Colon (tissue), 2 donors: ENCODE results near the gene MYL11.

Experiments
- FAIRE-seq: peaks from 2 replicates; lab custom pipeline; 2012; peaks lifted over from hg19 to GRCh38; lab: Jason Lieb, UNC
- donor health status: control.
- donor health status: control.

MYL11 gene

GRCh38 chr16:30371248-30371816 lies 3.3 kb upstream of the MYL11 start:
- FAIRE-seq = no peak

- FAIRE-seq = no peak
Observed at GRCh38 chr16:30372038-30372712, 2.4 kb upstream of the MYL11 start.

- FAIRE-seq = no peak
Observed at GRCh38 chr16:30372725-30373124, 1.9 kb upstream of the MYL11 start.

- FAIRE-seq = no peak
Observed at GRCh38 chr16:30375864-30376263, 1.3 kb downstream of the MYL11 start.

GRCh38 chr16:30376461-30376902 lies 1.9 kb downstream of the MYL11 start:
- no peak for FAIRE-seq

GRCh38 chr16:30377050-30377811 lies 2.6 kb downstream of the MYL11 start:
- FAIRE-seq = no peak

GRCh38 chr16:30377812-30378235 lies 3.2 kb downstream of the MYL11 start:
- FAIRE-seq = no peak

GRCh38 chr16:30378236-30379157 lies 3.9 kb downstream of the MYL11 start:
- no peak for FAIRE-seq

- FAIRE-seq = no peak
Observed at GRCh38 chr16:30379158-30379783, 4.7 kb downstream of the MYL11 start.

- FAIRE-seq = no peak
Observed at GRCh38 chr16:30380072-30380802, 5.6 kb downstream of the MYL11 start.

GRCh38 chr16:30380803-30381208 lies 6.2 kb downstream of the MYL11 start:
- no peak for FAIRE-seq

GRCh38 chr16:30381291-30382041 lies 6.9 kb downstream of the MYL11 start:
- no peak for FAIRE-seq

- FAIRE-seq = no peak
Observed at GRCh38 chr16:30382111-30382881, 7.7 kb downstream of the MYL11 start, which contains the start of gene SEPTIN1. TSS of gene SEPTIN1 (minus strand) at chr16:30382561. CDS start at chr16:30382542, 19 bp downstream.

GRCh38 chr16:30383521-30383920 lies 8.9 kb downstream of the MYL11 start:
- no peak for FAIRE-seq

GRCh38 chr16:30394592-30395154 lies 20.1 kb downstream of the MYL11 start:
- no peak for FAIRE-seq

GRCh38 chr16:30395155-30395991 lies 20.8 kb downstream of the MYL11 start, which contains the start of gene ZNF48:
TSS of gene ZNF48 (plus strand) at chr16:30395420. CDS start at chr16:30395795, 375 bp downstream.
- FAIRE-seq = no peak

GRCh38 chr16:30395992-30396585 lies 21.5 kb downstream of the MYL11 start:
- FAIRE-seq = no peak
